Neural cell (in vitro differentiated cells): Measurements from ENCODE around the gene SQSTM1. TPM values are rescaled to one million over a fixed set of nuclear protein-coding genes. Genes with fewer than 3 reads are reported as not detected.

ENCODE experiments used
- H2AFZ ChIP-seq: fragments of 200-600, 300-800 bp; sonication (generic), shearing (Covaris generic); 2 replicates; pipeline ENCODE4 v1.6.0; 2014; ENCODE audit warnings: low read depth, mild to moderate bottlenecking, antibody characterized with exemption, low read length, moderate library complexity
- H3F3A ChIP-seq: fragments of 200-600 bp; shearing (Covaris generic); 2 replicates; pipeline ENCODE4 v1.6.1; 2016; ENCODE audit warnings: mild to moderate bottlenecking, moderate library complexity, mixed read lengths, antibody characterized with exemption, low read length; ENCODE audit not compliant: insufficient read depth, poor library complexity, severe bottlenecking
- H3K27ac ChIP-seq: fragments of 200-600, 300-800 bp; sonication (generic), shearing (Covaris generic); 2 replicates; pipeline ENCODE4 v1.5.1; 2014; ENCODE audit warnings: mild to moderate bottlenecking, low read length, moderate library complexity
- H3K27me3 ChIP-seq: fragments of 300-800, 200-600 bp; sonication (generic), shearing (Covaris generic); 2 replicates; pipeline ENCODE4 v1.6.0; 2014; ENCODE audit warnings: mild to moderate bottlenecking, low read depth, low read length, moderate library complexity; ENCODE audit not compliant: insufficient read depth
- H3K36me3 ChIP-seq: fragments of 300-800, 200-600 bp; sonication (generic), shearing (Covaris generic); 2 replicates; pipeline ENCODE4 v1.5.1; 2014; ENCODE audit warnings: mild to moderate bottlenecking, antibody characterized with exemption, low read length, moderate library complexity; ENCODE audit not compliant: insufficient read depth
- H3K4me2 ChIP-seq: fragments of 300-800, 200-600 bp; sonication (generic), shearing (Covaris generic); 2 replicates; pipeline ENCODE4 v1.6.0; 2014; ENCODE audit warnings: mild to moderate bottlenecking, low read length
- H3K4me3 ChIP-seq: fragments of 300-800, 200-600 bp; sonication (generic), shearing (Covaris generic); 2 replicates; pipeline ENCODE4 v1.5.1; 2014; ENCODE audit warnings: mild to moderate bottlenecking, low read length, moderate library complexity
- H3K79me2 ChIP-seq: fragments of 200-600 bp; shearing (Covaris generic); replicated peaks from 2 replicates; pipeline ENCODE4 v1.6.0; 2014; ENCODE audit warnings: mild to moderate bottlenecking, low read length, moderate library complexity; ENCODE audit not compliant: insufficient read depth
- H3K9ac ChIP-seq: fragments of 300-800, 200-600 bp; sonication (generic), shearing (Covaris generic); 2 replicates; pipeline ENCODE4 v1.6.1; 2016; ENCODE audit warnings: mild to moderate bottlenecking, low read length, mixed read lengths
- H3K9me2 ChIP-seq: fragments of 200-600 bp; shearing (Covaris generic); 2 replicates; pipeline ENCODE4 v1.6.1; 2016; ENCODE audit warnings: mild to moderate bottlenecking, low read length, mixed read lengths; ENCODE audit not compliant: insufficient read depth
- H3K9me3 ChIP-seq: fragments of 200-600, 300-800 bp; sonication (generic), shearing (Covaris generic); 2 replicates; pipeline ENCODE4 v1.6.1; 2016; ENCODE audit warnings: mild to moderate bottlenecking, mixed run types, low read length, moderate library complexity, mixed read lengths
- H4K20me1 ChIP-seq: fragments of 200-600 bp; shearing (Covaris generic); 2 replicates; pipeline ENCODE4 v1.6.1; 2016; ENCODE audit warnings: mild to moderate bottlenecking, mixed run types; ENCODE audit not compliant: insufficient read depth
- CTCF ChIP-seq: fragments of 450-650 bp; IDR thresholded peaks from 2 replicates; pipeline ENCODE4 v1.5.1; 2014; ENCODE audit warnings: antibody characterized with exemption, mild to moderate bottlenecking, moderate library complexity; ENCODE audit not compliant: poor library complexity, severe bottlenecking
- EP300 ChIP-seq: fragments of 450-650 bp; conservative IDR thresholded peaks from 2 replicates; pipeline ENCODE4 v1.6.1; 2014; ENCODE audit warnings: antibody characterized with exemption, mild to moderate bottlenecking, moderate library complexity; ENCODE audit not compliant: poor library complexity, severe bottlenecking
- EZH2 ChIP-seq: fragments of 200-600, 300-800 bp; shearing (Covaris generic), sonication (generic); IDR thresholded peaks from 2 replicates; pipeline ENCODE4 v1.6.1; 2014; ENCODE audit warnings: antibody characterized with exemption, low read length, borderline replicate concordance, mild to moderate bottlenecking; ENCODE audit not compliant: insufficient read depth, poor library complexity, severe bottlenecking
- MXI1 ChIP-seq: fragments of 450-650 bp; conservative IDR thresholded peaks from 2 replicates; pipeline ENCODE4 v1.6.1; 2014; ENCODE audit warnings: antibody characterized with exemption, mild to moderate bottlenecking; ENCODE audit not compliant: poor library complexity, severe bottlenecking
- POLR2AphosphoS5 ChIP-seq: IDR thresholded peaks from 2 replicates; pipeline ENCODE4 v1.6.1; 2012
- RAD21 ChIP-seq: fragments of 450-650 bp; conservative IDR thresholded peaks from 2 replicates; pipeline ENCODE4 v1.6.1; 2014; ENCODE audit warnings: antibody characterized with exemption, mild to moderate bottlenecking, moderate library complexity
- SMC3 ChIP-seq: fragments of 450-650 bp; conservative IDR thresholded peaks from 2 replicates; pipeline ENCODE4 v1.6.1; 2014; ENCODE audit warnings: antibody characterized with exemption, mild to moderate bottlenecking, moderate library complexity; ENCODE audit not compliant: poor library complexity
- TAF1 ChIP-seq: IDR thresholded peaks from 2 replicates; pipeline ENCODE4 v1.6.1; 2012; ENCODE audit warnings: low read depth
- polyA plus RNA-seq: library from polyadenylated mRNA; depleted of rRNA; stranded (reverse); fragments of >200 nt; gene quantifications from 2 replicates; pipeline ENCODE4 v1.2.3, GENCODE V29; 2014
- TF ChIP-seq, protein P1 (sequence below): IDR thresholded peaks from 2 replicates; pipeline ENCODE4 v1.6.1; 2012; ENCODE audit warnings: borderline replicate concordance

SQSTM1 gene
- polyA plus RNA-seq, 1 donor from 2014 or later = 64.5 TPM

DNA sequence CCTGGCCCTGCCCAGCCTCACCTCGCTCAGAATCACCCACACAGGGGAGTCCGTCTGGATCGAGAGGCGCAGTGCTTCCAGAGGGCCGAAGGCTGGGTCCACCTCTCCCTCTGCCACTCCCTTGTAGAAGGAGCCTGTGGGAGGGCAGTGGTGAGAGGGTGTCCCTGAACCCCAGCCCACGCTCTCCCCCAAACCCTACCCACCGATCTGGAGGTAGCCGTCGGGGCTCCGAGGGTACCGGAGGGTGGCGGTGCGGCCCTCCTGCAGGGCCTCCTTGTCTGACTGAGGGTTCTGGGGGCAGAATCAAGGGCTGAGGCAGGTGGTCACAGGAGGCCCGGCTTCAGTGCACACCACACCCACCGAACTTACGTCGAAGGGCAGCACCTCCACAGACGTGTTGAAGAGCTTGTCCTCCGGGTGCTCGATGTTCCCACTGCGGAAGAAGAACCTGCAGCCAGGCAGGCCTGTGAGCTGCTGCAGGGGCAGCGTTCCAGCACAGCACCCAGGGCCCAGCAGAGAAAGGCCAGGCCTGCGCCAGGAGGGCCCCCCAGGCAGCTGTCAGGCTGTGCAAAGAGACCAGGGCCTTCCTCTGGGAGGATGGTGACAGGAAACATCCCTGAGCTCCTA, 22.4 kb upstream of the SQSTM1 start:
- Histone ChIP-seq H4K20me1 (no peaks in the 10 kb centered on the region), H3K9me3 (no peaks in the 10 kb centered on the region), H3F3A (no peaks in the 10 kb centered on the region), H3K9ac (no peak overlapping the region), H2AFZ (no peak overlapping the region), H3K4me3 (no peak overlapping the region), H3K27me3 (no peaks in the 10 kb centered on the region), H3K9me2 (no peaks in the 10 kb centered on the region), H3K4me2 (no peak overlapping the region), H3K27ac (no peak overlapping the region), H3K36me3 (no peaks in the 10 kb centered on the region), H3K79me2 (no peaks in the 10 kb centered on the region)
- TF ChIP-seq SMC3 = no peak
- no peak for TF ChIP-seq EZH2
- no peak for TF ChIP-seq TAF1
- no peak for TF ChIP-seq RAD21
- TF ChIP-seq CTCF = no peak
- TF ChIP-seq, protein P1, sequence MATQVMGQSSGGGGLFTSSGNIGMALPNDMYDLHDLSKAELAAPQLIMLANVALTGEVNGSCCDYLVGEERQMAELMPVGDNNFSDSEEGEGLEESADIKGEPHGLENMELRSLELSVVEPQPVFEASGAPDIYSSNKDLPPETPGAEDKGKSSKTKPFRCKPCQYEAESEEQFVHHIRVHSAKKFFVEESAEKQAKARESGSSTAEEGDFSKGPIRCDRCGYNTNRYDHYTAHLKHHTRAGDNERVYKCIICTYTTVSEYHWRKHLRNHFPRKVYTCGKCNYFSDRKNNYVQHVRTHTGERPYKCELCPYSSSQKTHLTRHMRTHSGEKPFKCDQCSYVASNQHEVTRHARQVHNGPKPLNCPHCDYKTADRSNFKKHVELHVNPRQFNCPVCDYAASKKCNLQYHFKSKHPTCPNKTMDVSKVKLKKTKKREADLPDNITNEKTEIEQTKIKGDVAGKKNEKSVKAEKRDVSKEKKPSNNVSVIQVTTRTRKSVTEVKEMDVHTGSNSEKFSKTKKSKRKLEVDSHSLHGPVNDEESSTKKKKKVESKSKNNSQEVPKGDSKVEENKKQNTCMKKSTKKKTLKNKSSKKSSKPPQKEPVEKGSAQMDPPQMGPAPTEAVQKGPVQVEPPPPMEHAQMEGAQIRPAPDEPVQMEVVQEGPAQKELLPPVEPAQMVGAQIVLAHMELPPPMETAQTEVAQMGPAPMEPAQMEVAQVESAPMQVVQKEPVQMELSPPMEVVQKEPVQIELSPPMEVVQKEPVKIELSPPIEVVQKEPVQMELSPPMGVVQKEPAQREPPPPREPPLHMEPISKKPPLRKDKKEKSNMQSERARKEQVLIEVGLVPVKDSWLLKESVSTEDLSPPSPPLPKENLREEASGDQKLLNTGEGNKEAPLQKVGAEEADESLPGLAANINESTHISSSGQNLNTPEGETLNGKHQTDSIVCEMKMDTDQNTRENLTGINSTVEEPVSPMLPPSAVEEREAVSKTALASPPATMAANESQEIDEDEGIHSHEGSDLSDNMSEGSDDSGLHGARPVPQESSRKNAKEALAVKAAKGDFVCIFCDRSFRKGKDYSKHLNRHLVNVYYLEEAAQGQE = no peak
- TF ChIP-seq POLR2AphosphoS5 = no peak
- TF ChIP-seq MXI1 = no peak
- no peak for TF ChIP-seq EP300

DNA sequence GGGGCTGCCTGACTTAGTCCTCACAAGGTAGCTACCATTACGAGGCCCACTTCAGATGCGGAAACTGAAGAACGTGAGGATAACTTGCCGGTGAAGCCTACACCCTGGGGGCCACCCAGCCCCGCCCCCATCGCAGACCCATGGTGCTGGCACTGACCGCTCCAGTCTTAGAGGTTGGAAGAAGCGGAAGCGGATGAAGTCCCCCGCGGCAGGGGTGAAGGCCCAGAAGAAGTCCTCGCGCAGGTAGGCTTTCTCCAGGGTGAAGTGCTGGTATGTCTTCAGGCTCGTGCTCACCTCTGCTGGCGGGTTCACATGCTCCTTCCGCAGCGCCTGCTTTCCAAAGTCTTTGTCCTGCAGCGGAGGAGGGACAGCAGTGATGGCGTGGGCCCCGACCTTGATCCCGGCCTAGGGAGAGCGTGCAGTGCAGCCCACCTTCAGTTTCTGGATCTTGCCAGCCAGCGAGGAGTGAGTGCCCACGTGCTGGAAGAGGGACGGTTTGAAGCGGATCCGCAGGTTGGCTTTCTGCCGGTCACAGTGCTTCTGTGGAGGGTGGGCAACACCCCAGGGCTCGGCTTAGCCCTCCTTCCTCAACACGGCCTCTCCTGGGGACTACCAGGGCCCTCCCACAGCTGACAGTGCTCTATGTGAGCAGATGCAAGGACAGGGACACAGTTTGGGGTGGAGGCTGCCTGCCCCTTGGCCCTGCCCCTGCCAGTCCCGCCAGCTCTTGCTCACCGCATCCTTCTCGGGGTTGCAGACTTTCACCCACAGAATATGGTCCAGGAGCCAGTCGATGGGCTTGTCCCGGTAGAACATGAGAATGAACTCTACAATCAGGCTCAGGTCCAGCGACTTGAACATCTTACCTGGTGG, 21.7 kb upstream of the SQSTM1 start:
- no peak overlapping the region for H2AFZ ChIP-seq
- no peaks in the 10 kb centered on the region for H4K20me1 ChIP-seq
- H3K4me2 ChIP-seq = no peak overlapping the region
- H3K36me3 ChIP-seq = no peaks in the 10 kb centered on the region
- TF ChIP-seq EZH2 = no peak
- no peak for TF ChIP-seq TAF1
- no peak for TF ChIP-seq EP300
- TF ChIP-seq RAD21 = no peak
- TF ChIP-seq, protein P1 = no peak
- TF ChIP-seq CTCF = no peak
- no peak for TF ChIP-seq MXI1
- no peak for TF ChIP-seq POLR2AphosphoS5
- no peak for TF ChIP-seq SMC3
- no peak overlapping the region for H3K9ac ChIP-seq
- no peak overlapping the region for H3K4me3 ChIP-seq
- H3K9me2 ChIP-seq = no peaks in the 10 kb centered on the region
- H3F3A ChIP-seq = no peaks in the 10 kb centered on the region
- H3K9me3 ChIP-seq = no peaks in the 10 kb centered on the region
- H3K27ac ChIP-seq = no peak overlapping the region
- H3K79me2 ChIP-seq = no peaks in the 10 kb centered on the region
- no peaks in the 10 kb centered on the region for H3K27me3 ChIP-seq
